Measurements from ENCODE around the gene ARHGAP29.

Gene ARHGAP29

GRCh38 chr1:94254073-94254810, 16.9 kb upstream of the ARHGAP29 start:
- TF ChIP-seq ZFX (IDR thresholded peaks at IDR 0.05) (no peak), CTCF (conservative IDR thresholded peaks at IDR 0.05) (no peak)
- H3K27ac ChIP-seq = no peak overlapping the region; the same call in 1 of the 2 replicates

GRCh38 chr1:94253456-94254017, 16.2 kb upstream of the ARHGAP29 start:
- peak overlapping the region; percentile 75 for H3K27ac ChIP-seq
- TF ChIP-seq CTCF (conservative IDR thresholded peaks at IDR 0.05) = no peak
- TF ChIP-seq ZFX (IDR thresholded peaks at IDR 0.05) = no peak

- TF ChIP-seq CTCF (conservative IDR thresholded peaks at IDR 0.05) (no peak), ZFX (IDR thresholded peaks at IDR 0.05) (no peak)
- no peak overlapping the region for H3K27ac ChIP-seq
Measured at GRCh38 chr1:94250341-94250740, 13.0 kb upstream of the ARHGAP29 start.

- no peak overlapping the region for H3K27ac ChIP-seq
- TF ChIP-seq ZFX (IDR thresholded peaks at IDR 0.05) (no peak), CTCF (conservative IDR thresholded peaks at IDR 0.05) (no peak)
Measured at GRCh38 chr1:94248956-94249688, 11.7 kb upstream of the ARHGAP29 start.

- H3K27ac ChIP-seq = peak overlapping the region; percentile 56
- TF ChIP-seq CTCF (conservative IDR thresholded peaks at IDR 0.05) = peak; percentile 8; the same call in 1 of the 2 replicates
- no peak for TF ChIP-seq ZFX (IDR thresholded peaks at IDR 0.05)
Measured at GRCh38 chr1:94247138-94248094, 10.0 kb upstream of the ARHGAP29 start.

- peak overlapping the region; percentile 56; the same call in 1 of the 2 replicates for H3K27ac ChIP-seq
- TF ChIP-seq ZFX (IDR thresholded peaks at IDR 0.05) (no peak), CTCF (conservative IDR thresholded peaks at IDR 0.05) (no peak)
Measured at GRCh38 chr1:94246692-94247137, 9.3 kb upstream of the ARHGAP29 start.

Measured in C4-2B (cell line).